Measurements from ENCODE around the gene FTO. TPM values are rescaled to one million over a fixed set of nuclear protein-coding genes. Genes with fewer than 3 reads are reported as not detected.

FTO gene
- polyA plus RNA-seq, 2 of the 4 experiments (the other 2 are of a cell fraction): 48.7 to 101 TPM

GRCh38 chr16:53982631-53983042, 278.7 kb downstream of the FTO start:
- no peak for DNase-seq (ENCODE audit: low read depth in 1 of 2, low spot score in 1 of 2)
- TF ChIP-seq FOSB (CRISPR knock-in tag; IDR thresholded peaks at IDR 0.05) (no peak), POLR2A (IDR thresholded peaks at IDR 0.05; ENCODE audit: low read length) (no peak), FOXS1 (CRISPR knock-in tag; IDR thresholded peaks at IDR 0.05) (no peak), ZSCAN20 (CRISPR knock-in tag; IDR thresholded peaks at IDR 0.05) (no peak), PBX3 (IDR thresholded peaks at IDR 0.05) (no peak), ZFP36 (IDR thresholded peaks at IDR 0.05; ENCODE audit: borderline replicate concordance, partially characterized antibody) (no peak), EP300 (IDR thresholded peaks at IDR 0.05) (no peak), CBX2 (IDR thresholded peaks at IDR 0.05; ENCODE audit: borderline replicate concordance, low read depth) (no peak), BHLHE40 (IDR thresholded peaks at IDR 0.05; ENCODE audit: low read depth, low read length) (no peak)
- CTCF ChIA-PET: no interaction called here
- Histone ChIP-seq H3K4me2 (no peak overlapping the region), H3K4me3 (no peak overlapping the region), H3K4me1 (no peaks in the 10 kb centered on the region), H3K27ac (no peak overlapping the region), H3K9me3 (no peaks in the 10 kb centered on the region)
- no peak for FAIRE-seq
- POLR2A ChIA-PET: no interaction called here
- ATAC-seq: no peak
- 57% methylated on average over 3 of the region's 3 CpGs for WGBS (ENCODE audit: missing lambda C conversion rate)

DNA sequence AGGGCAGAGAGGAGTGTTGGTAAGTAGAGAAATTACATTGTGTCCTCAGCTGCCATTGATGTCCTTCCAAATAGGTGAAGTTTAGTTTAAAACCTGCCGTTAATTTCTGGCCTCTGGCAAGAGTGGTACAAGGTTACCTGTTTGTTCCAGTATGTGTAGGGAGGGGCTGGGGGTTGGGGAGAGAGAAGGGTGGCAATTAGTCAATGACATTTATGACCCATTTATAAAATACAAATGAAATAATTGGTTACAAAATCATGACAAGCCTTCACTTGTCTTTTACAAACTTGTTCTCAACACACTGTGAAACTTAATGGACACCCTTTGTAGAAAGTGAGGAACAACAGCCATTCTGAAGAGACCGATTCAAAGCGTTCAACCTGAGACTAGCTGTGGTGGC, 281.0 kb downstream of the FTO start:
- Histone ChIP-seq H3K4me3 (no peak overlapping the region), H3K4me1 (no peaks in the 10 kb centered on the region), H3K4me2 (no peak overlapping the region), H3K9me3 (no peaks in the 10 kb centered on the region), H3K27ac (no peak overlapping the region)
- no peak for FAIRE-seq
- POLR2A ChIA-PET: no interaction called here
- ATAC-seq: no peak
- CTCF ChIA-PET: no interaction called here
- no peak for TF ChIP-seq SMC3 (IDR thresholded peaks at IDR 0.05)
- no peak for TF ChIP-seq CEBPB (IDR thresholded peaks at IDR 0.05)
- no peak for TF ChIP-seq SREBF2 (IDR thresholded peaks at IDR 0.05)
- no peak for TF ChIP-seq ESRRA (IDR thresholded peaks at IDR 0.05; ENCODE audit: borderline replicate concordance, low read length)
- no peak for DNase-seq (ENCODE audit: low read depth in 1 of 2, low spot score in 1 of 2)
- WGBS (ENCODE audit: missing lambda C conversion rate): 91% methylated on average over 3 of the region's 3 CpGs

DNA sequence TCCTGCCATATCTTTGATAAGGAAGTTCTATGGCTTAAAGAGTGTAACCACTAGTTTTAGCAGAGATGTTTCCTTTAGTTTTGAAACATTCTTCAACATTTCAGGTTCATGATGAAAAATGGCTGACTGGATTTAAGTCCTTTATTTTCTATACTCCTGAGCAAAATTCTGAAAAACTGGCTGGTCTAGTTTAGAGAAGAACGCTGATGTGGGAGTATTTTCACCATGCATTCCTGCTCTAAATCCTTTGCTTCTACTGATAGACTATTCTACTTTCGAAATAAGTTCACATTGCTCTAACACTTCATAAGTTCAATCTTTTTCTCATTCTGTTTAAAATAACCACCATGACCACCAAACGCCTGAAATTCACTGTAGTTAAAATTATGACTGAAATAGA, 281.9 kb downstream of the FTO start:
- Histone ChIP-seq H3K4me2 (no peak overlapping the region), H3K4me3 (no peak overlapping the region), H3K27ac (no peak overlapping the region), H3K9me3 (no peaks in the 10 kb centered on the region), H3K4me1 (no peaks in the 10 kb centered on the region)
- ATAC-seq (no peak), FAIRE-seq (no peak), DNase-seq (ENCODE audit: low read depth in 1 of 2, low spot score in 1 of 2) (no peak)
- CTCF ChIA-PET: no interaction called here
- TF ChIP-seq FOSB (CRISPR knock-in tag; IDR thresholded peaks at IDR 0.05): no peak
- no peak for TF ChIP-seq HDAC2 (IDR thresholded peaks at IDR 0.05)
- TF ChIP-seq POLR2AphosphoS2 (conservative IDR thresholded peaks at IDR 0.05; ENCODE audit: low read length): no peak
- 88% methylated on average over 3 of the region's 3 CpGs for WGBS (ENCODE audit: missing lambda C conversion rate)
- POLR2A ChIA-PET: no interaction called here

DNA sequence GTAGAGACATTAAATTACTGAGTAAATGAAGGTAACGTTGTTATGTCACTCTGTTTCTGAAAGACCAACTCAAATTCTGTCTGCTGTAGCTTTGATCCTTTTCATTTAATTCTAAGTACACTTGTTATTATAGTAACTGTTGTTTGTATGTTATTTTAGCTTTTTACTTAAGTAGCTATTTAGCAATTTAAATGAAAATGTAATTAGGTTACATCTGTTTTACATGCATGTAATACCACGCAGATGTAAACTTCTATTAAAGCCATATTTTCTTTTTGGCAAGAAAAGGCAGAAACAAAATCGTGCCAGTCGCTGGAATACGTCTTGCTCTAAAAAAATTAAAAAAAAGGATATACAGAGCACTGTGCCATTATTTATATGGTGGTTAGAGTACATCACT, 282.8 kb downstream of the FTO start:
- no peak for DNase-seq (ENCODE audit: low read depth in 1 of 2, low spot score in 1 of 2)
- CTCF ChIA-PET: no interaction called here
- no peak overlapping the region for H3K27ac ChIP-seq

DNA sequence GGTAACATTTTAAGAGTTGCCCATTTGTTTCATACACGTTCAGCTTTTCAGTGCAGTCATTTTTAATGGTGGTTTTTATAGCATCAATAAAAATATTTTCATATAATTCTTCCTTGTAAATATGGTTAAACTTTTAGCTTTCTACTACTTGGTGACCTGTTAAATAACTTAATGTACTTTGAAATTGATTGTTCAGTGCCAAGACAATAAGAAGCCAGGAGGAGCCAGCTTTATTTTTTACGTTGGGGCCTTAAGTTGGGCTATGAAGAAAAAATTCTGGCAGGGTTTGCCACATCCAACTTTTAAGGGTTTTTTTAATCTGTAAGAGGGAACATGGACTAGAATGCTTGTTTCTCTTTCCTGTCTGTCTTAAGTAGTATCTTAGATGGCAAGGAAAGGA, 284.2 kb downstream of the FTO start:
- ChIA-PET CTCF (no interaction called here), POLR2A (no interaction called here)
- no peak for DNase-seq (ENCODE audit: low read depth in 1 of 2, low spot score in 1 of 2)
- Histone ChIP-seq H3K4me3 (no peak overlapping the region), H3K27ac (no peak overlapping the region), H3K4me1 (peaks cover 8% of the 10 kb centered on the region; the same call in 2 of the 3 replicates), H3K9me3 (no peaks in the 10 kb centered on the region), H3K4me2 (no peak overlapping the region)
- 88% methylated on average over 2 of the region's 2 CpGs for WGBS (ENCODE audit: missing lambda C conversion rate)
- no peak for TF ChIP-seq RCOR1 (IDR thresholded peaks at IDR 0.05; ENCODE audit: low read depth, low read length)
- no peak for TF ChIP-seq HDAC2 (IDR thresholded peaks at IDR 0.05)
- TF ChIP-seq JUN (IDR thresholded peaks at IDR 0.05): no peak
- no peak for FAIRE-seq
- ATAC-seq: no peak

More for the DNA sequence above, 282.8 kb downstream of the FTO start:
- no peak for TF ChIP-seq ZFP36 (IDR thresholded peaks at IDR 0.05; ENCODE audit: borderline replicate concordance, partially characterized antibody)
- no peak for FAIRE-seq
- Histone ChIP-seq H3K4me1 (peaks cover 5% of the 10 kb centered on the region; the same call in 2 of the 3 replicates), H3K9me3 (no peaks in the 10 kb centered on the region), H3K4me2 (no peak overlapping the region), H3K4me3 (no peak overlapping the region)
- WGBS (ENCODE audit: missing lambda C conversion rate): 95% methylated on average over 5 of the region's 5 CpGs
- no peak for ATAC-seq
- POLR2A ChIA-PET: no interaction called here

All from A549 (cell line).